Measurements from ENCODE around the gene PICK1.

The PICK1 gene

DNA sequence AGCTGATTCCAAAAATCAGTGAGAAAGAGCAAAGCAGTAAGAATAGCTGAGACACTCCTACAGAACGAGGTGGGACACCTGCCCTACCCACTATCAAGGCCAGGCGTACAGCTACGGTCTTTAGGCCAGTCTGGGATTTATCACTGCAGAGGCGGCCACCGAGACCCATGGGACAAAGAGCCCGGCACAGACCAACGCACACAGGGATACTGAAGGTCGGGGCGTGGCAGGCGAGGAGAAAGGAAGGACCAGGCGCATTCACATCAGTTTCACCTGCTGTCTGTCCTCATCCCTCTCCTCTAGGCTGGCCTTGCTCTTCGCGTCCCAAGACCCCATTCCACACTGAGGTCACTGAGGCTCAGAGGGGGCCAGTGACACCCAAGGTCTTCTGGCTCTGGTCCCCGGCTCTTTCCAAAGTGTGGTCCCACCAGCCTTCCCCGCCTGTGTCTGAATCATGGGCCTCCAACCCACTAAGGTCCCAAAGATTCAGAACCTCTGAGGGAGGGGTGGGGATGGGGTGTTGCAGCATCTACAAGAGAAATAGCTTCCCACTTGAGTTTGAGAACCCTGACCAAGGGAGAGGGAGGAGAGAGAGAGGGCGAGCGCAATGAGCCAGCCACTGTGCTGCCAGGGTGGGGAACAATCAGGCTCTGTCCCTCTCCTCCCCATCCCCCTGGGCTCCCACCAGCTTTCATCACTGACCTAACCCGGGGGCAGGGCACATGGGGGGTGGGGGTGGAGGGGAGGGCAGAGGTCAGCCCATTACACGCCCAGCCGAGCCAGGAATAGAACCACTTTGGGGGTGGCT, 7.2 kb upstream of the PICK1 start:
- no peak for DNase-seq

DNA sequence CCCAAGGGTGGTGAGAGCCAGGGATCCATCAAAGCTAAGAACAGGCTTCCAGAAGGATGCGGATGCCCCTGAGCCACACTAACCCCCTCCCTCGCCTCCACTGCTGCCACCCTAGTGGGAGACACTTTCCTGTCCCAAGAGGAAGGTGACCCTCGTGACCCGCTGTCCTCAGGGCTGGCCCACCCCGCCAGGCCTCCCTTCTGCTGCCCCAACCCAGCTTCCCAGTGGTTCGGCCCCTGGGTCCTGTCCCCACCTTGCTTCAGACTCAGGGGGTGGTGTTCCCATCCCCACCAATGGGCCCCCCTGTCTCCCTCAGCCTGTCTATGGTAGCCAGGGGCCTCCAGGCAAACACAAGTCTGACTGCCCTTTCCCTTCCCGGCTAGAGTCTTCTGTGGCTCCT, 6.5 kb upstream of the PICK1 start:
- no peak for DNase-seq

DNA sequence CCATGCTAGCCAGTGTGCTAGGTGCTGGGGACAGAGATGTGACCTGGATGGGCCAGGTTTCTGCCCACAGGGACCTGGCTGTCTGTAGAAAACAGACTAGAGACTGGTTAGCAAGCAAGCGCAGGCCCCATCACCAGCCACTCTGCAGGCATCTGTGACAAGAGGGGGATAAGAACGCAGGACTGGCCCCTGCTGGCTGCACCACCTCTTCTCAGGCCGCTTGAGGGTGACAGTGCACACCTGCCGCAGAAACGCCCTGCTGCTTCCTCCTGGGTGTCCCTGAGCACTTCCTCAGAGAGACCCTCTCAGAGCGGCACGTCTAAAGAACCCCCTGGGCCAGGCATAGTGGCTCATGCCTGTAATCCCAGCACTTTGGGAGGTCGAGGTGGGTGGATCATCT, 5.9 kb upstream of the PICK1 start:
- DNase-seq, result no peak

DNA sequence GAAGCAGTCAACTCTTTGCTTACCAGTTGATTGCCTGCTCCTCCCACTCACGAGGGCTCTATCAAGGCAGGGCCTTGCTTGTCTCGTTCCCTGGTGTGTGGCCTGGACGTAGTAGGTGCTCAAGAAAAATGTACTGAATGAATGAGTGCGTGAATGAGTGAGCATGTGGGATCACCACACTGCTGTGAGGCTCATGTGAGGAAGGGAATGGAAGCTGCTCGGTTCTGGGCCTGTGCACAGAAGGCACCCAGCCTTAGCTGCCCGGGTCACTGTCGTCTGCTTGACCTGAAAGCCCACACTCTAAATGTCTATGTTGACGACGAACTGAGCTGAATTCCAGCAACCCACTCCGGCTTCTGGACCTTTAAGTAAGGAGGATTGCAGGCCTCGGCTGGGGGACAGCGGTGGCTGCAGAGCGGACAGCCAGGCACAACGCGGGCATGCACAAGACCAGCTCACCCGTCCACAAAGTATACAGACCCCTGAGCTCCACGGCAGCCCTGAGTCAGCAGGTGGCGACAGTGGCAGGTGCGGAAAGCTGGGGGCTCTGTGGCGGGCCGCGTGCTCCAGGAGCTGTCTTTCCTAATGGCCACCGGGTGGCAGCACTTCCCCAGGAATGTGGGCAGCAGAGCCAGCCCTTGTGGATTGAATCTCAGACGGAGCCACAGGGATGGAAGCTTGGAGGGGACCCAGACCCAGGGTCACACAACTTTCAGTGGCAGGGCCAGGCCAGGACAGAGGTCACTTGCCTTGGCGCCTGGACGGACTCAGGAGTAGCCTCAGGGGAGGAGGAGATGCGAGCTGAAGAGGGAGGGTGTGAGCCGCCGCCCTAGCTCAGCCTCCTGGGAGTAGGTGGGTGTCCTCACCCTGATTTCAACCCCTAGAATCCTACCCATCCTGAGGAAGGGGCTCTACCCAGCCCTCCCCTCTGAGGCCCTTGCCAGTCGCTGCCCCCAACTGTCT, 5.0 kb upstream of the PICK1 start:
- DNase-seq, result peak; percentile 64

DNA sequence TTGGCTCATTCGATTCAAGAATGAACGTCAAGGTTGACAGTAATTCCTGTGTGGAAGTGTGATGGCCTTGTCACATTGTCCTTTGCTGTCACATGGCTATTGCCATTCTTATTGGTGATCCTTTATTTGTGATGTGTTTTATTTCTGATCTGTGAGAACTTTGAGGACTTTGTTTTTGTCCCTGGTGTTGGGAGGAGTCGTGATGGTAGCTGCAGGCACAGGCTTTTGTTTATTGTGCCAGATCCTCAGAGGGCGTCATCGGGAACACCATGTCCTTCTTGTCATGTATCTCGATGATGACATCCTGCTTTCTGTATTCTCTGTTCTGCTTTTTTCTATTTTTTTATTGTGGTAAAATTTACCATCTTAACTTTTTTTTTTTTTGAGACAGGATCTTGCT, 5.6 kb downstream of the PICK1 start:
- no peak for DNase-seq

DNA sequence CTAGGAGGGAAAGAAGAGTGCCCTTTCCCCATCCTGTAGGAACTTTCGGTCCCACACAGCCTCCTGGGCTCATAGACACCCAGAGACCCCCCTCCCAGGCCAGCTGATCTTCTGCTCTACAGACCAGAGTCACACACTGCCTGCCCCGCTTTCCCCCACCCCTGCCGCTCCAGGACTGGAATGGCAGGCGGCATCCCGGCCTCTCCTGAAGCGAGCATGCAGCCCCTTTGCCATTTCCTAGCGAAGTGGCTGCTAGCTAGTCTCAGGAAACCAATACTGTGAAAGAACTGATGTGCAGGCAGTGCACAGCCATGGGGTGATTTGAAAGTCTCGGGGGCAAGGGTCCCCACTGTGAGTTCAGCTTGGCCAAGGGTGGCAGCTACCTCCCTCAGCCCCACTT, 8.3 kb downstream of the PICK1 start:
- no peak for DNase-seq

DNA sequence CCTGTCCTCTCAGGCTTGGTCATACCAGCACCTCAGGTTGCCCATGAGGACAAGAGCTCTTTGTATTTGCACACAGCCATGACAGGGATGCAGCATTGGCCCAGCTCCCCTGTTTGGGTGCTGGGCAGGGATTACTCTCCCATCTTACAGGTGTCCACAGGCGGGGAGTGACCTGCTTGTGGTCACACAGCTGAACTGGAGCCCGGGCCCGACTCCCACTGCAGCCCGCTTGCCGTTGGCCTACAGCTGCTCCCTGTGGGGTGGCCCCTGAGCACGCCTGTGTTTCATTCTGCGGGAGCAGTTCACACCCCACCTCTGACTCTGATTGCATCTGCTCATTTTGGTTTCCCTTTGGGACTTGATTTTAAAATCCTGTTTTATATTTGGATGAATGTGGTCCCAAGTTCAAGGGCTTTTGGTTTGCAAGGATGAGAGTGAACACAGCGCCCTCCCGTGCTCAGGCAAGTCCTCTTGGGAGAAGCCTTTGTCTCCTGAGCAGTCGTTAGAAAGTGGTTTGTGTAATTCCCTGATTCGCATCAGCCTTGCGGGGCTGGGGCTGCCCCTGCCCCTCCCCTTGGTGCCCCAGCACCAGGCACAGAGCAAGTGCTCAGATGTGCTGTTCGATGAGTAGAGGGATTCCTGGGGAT, 9.3 kb downstream of the PICK1 start:
- no peak for DNase-seq

DNA sequence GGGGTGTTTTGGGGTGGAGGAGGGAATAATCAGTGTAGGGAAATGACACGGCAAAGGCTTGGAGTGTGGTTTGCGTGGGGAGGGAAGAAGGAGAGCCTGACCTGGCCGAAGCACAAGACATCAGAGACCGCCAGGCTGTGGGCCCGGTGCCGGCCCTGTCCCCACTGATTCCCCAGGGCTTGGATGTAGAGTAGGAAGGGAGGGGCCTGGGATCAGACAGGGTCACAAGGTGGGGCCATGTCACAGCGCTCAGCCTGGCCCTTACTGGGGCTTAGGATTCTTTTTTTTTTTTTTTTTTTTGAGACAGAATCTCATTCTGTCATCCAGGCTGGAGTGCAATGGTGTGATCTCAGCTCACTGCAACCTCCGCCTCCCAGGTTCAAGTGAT, 9.8 kb downstream of the PICK1 start:
- DNase-seq, result no peak

DNA sequence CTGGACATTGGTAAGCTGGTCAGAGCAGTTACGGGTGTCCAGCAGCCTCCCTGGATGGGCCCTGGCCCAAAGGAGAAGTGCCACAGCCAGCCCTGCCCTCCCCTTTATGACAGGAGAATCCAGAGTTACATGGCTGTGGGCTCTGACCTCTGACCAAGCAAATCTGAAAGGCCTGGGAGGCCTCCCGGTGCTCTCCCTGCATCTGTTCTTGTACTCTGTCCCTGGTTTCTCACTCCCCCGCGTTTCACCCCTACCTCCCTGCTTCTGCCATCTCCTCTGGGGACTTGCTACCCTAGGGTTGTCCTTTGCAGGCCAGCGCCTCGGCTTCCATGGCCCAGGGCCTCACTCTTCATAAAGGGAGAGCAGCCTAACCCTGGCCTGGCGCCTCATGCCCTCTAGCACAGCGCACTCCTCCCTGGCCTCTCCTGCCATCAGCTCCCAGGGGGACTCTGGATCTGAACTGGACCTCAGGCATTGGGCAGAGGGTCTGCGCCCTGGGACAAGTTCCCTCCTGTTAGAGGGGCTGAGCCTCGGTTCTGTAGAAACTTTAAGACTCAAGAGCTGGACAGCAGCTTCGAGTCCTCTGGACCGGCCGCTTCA, 10.7 kb downstream of the PICK1 start:
- DNase-seq, result no peak

DNA sequence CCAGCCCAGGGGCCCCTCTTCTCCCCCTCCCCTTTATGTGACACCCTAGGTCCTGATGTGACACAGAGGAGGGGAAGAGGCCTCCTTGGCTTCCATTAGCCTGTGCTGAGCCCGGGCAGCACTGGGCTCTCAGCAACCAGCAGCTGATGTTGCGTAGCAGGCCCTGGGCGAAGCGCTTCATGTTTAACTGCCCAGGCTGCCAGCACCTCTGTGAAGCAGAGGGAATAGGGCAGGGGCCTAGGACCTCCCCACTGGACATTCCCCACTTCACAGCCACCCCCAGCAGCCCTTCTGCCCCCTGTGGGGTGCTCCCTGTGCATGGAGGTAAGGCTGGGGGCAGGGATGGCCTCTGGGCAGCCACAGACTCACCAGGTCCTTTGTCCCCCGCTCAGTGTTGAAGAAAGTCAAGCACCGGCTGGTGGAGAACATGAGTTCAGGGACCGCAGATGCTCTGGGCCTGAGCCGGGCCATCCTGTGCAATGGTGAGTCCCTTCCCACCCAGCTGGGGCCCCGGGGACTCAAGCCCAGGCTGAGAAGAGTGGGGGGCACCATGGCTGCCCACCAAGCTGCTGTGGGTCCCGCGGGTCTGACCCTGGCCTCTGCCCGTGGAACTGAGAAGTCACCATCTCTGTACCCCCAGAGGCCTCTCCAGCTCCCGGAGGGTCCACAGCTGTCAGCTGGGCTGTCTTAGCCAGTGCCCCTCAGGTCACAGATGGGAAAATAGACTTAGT, 11.6 kb downstream of the PICK1 start:
- no peak for DNase-seq

DNA sequence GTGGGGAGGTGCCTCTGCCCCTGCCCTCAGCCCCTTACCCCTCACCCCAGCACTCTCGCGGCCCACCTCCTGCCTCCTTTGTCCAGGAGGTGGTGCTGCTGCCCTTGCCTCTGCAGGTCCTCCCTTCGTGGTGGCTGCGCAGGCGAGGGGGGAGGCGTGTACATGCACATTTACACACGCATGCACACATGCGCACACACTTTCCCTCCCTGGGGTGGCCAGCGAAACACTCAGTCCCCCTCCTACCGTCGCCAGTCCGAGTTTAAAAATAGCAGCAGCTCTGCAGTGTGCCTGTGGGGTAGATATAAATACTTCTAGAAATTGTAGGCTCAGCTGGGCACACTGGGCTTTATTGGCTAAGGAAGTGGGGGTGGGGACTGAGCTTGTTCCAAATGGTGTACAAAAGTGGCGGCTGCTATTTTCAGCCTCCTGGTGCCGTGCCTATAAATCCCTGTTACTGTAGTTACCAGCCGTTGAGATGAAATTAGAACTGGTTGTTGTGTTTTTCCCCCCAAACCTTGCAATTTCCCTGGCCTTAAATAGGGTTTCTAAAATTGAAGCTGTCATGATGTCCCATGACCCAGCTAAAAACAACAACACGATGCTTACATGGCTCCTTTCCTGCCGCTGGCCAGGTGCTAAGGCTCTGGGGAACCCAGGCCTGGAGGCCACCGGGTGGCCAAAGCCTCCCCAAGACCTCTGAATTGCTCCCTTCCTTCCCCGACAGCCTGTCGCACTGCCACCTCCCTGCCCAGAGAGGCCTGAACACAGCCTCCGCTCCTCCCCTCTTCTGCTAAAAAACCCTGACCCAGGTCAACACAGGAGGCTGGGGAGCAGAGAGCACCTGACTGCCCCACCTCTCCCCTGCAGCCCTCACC, 12.4 kb downstream of the PICK1 start:
- DNase-seq, result no peak

DNA sequence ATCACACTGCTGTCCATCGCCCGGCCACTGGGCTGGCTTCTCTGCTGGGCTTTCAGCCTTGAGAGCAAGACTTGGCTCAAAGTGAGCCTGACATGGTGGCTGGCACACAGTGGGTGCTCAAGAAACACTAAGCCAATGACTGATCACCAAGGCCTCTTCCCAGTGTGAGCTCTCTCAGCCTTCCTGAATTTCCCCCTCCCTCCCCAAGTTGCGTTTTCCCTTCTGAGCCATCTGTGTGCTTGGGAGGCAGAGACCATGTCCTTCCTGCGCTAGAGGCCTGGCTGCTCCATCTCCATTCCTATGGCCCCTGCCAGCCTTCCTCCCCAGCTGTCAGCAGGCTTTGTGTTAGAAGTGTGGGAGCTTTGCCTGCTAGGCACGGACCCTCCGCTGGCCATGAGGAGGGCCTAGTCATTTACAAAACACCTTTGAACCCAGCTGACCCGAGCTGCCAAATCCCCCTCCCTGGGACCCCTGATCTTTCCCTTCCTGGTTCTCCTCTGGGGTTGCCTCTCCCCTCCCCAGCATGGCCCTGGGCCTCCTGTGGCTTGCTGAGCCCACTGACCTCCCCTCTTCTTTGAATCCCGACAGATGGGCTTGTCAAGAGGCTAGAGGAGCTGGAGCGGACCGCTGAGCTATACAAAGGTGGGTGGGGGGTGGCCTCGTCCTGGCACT, 13.2 kb downstream of the PICK1 start:
- no peak for DNase-seq

DNA sequence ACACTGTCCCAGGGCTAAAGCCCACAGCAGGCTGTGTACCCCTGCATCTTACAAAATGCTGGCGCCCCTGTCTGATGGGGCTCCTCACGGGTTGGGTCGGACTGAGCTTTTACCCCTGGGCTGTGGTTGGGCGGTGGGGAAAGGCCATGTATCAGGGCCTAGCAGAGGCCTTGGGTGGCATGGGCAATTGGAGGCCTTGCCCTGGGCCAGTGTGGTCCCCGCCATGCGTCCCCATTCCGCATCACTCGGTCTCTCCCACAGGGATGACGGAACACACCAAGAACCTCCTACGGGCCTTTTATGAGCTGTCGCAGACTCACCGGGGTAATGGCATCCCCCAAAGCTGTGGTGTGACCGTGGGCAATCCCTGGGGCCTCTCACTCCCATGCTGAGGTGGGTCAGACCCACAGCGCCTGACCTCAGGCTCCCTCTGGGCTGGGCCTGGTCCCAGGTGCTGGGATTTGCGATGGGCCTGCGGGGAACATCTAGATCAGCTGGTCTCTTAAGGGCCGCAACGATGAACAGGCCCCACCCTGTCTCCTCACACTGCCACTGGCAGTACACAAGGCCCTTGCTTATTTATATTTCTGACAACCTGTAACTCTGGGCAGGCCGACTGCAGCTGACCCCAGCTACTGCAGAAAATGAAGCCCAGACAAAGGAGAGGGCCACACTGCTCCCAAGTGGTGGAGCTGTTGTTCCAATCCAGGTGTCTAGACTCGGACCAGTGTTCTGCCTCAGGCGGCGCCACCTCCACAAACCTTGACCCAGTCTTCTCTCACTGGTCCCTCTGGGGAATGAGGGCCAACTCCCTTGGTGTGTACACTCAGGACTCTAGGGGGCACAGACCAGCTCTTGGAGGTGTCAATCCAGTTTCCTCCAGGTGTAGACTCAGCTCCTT, 14.5 kb downstream of the PICK1 start:
- no peak for DNase-seq

DNA sequence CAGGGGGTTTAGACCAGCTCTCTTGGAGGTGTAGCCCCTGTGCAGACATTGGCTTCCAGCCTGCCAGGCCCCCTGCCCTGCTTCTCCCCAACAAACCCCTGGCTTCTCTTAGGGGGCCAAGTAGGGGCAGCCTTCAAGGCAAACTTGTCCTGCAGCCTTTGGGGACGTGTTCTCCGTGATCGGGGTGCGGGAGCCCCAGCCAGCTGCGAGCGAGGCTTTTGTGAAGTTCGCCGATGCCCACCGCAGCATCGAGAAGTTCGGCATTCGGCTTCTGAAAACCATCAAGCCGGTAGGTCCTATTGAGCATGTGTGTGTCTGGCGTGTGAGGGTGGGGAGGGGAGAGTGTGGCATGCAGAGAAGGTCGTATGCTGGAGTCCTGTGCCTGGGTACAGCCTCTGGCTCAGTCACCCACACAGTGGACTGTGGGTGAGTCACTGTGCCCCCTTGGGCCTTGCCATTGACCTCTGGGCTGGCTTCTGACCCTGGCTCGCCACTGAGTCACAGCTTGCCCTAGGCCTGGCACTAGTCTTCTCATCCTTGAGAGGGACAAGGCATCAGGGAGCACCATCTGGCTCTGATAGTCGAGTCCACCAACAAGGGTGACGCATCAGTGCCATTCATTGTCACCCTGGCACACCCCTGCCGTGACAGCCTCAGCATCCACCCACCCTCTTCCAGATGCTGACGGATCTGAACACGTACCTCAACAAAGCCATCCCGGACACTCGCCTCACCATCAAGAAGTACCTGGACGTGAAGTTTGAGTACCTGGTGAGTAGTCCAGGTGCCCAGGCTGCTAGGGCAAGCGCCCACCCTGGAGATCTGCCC, 15.3 kb downstream of the PICK1 start:
- no peak for DNase-seq

DNA sequence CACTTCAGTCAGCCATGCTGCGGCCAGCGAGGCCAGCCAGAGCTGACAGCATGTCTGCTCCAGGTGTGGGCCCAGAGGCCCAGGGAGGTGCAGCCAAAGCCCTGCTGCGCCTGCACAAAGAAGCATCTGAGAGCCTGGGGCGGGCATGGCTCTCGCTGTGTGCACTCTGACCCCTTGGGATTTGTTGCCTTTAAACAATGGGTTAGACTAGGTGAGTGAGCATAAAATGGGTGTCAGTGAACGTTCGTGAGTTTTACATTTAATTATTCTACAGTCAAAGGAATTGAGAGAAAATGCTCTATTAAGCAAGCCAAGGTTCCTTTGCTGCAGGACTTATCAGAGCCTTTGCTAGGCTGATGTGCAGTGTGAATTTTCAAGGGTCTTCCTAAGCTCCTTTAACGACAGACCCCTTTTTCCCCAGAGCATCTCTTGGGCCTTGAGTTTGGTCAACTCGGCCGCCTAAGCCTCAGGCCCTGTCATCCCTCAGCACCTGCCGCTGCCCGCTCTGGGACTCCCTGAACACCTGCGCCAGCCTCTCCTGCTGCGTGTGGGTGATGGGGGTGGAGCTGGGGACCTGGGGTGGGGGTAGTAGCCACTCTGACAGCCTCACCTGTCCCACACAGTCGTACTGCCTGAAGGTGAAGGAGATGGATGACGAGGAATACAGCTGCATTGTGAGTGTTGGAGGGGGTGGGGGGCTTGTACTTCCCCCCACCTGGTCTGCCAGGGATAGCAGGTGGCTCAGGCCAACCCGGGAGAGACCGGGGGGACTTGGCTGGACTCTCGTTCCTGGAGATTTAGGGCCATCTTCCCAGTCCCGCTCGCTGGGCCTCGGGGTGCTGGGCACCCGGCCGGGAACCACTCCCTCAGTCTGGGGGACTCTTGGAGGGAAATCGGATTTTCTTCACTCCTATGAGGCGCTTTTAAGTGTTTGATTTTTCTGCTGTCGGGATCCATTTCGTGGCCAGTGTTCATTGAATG, 16.2 kb downstream of the PICK1 start:
- no peak for DNase-seq

DNA sequence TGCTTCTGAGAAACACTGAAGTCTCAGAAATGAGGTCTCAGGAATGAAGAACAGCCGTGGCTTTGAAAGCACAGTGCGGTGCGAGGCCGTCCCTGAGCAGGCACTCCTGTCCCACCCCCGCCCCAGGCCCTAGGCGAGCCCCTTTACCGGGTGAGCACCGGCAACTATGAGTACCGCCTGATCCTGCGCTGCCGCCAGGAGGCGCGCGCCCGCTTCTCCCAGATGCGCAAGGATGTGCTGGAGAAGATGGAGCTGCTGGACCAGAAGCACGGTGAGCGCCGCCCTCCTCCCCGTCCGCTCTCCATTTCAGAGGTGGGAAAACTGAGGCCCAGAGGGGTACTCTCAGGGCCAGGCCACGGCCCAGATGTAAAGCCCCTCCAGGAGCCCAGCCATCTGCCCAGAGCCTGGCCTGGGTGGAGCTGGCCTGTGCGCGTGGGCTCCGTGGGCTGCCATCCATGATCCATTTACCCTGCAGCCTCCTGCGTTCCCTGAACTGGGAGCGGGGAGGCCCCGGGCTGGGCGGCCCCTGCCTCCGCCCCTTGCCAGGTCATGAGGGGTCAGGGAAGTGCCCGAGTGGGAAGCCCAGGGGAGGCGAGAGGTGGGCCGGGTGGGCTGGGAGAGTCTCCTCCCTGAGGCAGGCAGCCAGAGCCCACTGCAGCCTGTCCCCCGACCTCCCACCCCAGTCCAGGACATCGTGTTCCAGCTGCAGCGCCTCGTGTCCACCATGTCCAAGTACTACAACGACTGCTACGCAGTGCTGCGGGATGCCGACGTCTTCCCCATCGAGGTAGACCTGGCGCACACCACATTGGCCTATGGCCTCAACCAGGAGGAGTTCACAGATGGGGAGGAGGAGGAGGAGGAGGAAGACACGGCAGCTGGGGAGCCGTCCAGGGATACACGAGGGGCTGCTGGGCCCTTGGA, 17.2 kb downstream of the PICK1 start:
- no peak for DNase-seq
